Astrocyte of the cerebellum (primary cell): ENCODE data around the gene PRAME.

ENCODE experiments used
- DNase-seq: peaks from one replicate; pipeline ENCODE4 v3.0.0-alpha.2; 2011; ENCODE audit warnings: low read depth
- H3K4me3 ChIP-seq: 2 replicates; pipeline ENCODE4 v1.5.1; 2011; ENCODE audit warnings: mild to moderate bottlenecking, low read depth, low read length, moderate library complexity
- CTCF ChIP-seq: IDR thresholded peaks from 2 replicates; pipeline ENCODE4 v1.5.1; 2012; ENCODE audit warnings: low read length, low read depth, moderate library complexity, mild to moderate bottlenecking; ENCODE audit errors: missing control alignments
- in situ Hi-C: cut with HindIII; loops from 2 replicates; pipeline ENCODE4 v1.10.0; 2017; ENCODE audit warnings: low sequenced_read_pairs

Gene PRAME

GRCh38 chr22:22558071-22558971 lies 744 bp downstream of the PRAME start:
- DNase-seq = no peak
- TF ChIP-seq CTCF = no peak
- in situ Hi-C loops = no loop called here
- H3K4me3 ChIP-seq = no peak overlapping the region

- no peak for TF ChIP-seq CTCF
- H3K4me3 ChIP-seq = no peak overlapping the region
- in situ Hi-C loops = no loop called here
- DNase-seq = no peak
Observed at GRCh38 chr22:22556995-22557925, 1.8 kb downstream of the PRAME start.

GRCh38 chr22:22556578-22556977 lies 2.5 kb downstream of the PRAME start:
- no peak for TF ChIP-seq CTCF
- in situ Hi-C loops = no loop called here
- DNase-seq = no peak
- no peak overlapping the region for H3K4me3 ChIP-seq

- DNase-seq = no peak
- in situ Hi-C loops = no loop called here
- H3K4me3 ChIP-seq = no peak overlapping the region
- no peak for TF ChIP-seq CTCF
Observed at GRCh38 chr22:22555596-22555995, 3.5 kb downstream of the PRAME start.

- H3K4me3 ChIP-seq = no peak overlapping the region
- in situ Hi-C loops = no loop called here
- no peak for DNase-seq
- TF ChIP-seq CTCF = no peak
Observed at GRCh38 chr22:22554587-22555284, 4.3 kb downstream of the PRAME start.
